AG10803 (cell line): Measurements from ENCODE around the gene DAPK2.
A peak's percentile ranks its signal among the peaks of the same experiment; 100 is the strongest.

Experiments
- DNase-seq: peaks from one replicate; pipeline ENCODE4 v3.0.0; 2010; ENCODE audit warnings: low read depth
- H3K4me3 ChIP-seq: 2 replicates; pipeline ENCODE4 v1.5.1; 2011; ENCODE audit warnings: mild to moderate bottlenecking, low read length, control low read depth
- TF ChIP-seq, protein P1 (sequence below): conservative IDR thresholded peaks from 2 replicates; pipeline ENCODE4 v1.5.1; 2011; ENCODE audit warnings: mild to moderate bottlenecking, low read length, control low read depth, inconsistent platforms

DAPK2 gene

DNA sequence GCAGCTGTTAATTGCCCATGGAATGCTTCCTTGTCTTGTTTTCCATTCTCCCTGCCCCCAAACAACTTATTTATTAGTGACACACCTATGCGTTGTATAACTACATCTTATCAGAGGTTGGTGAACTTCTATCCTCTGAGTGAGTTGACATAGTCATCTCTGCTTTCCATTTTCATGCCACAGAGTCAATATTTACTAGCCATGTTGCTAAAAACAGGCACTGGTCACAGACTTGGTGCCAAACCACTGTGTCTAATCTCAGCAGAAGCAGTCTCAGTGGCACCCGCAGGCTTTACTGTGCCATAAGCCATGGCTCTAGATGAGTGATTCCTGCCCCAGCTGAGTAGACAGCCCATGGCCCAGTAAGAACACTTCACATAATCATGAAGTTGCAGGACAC is 26.5 kb downstream of the DAPK2 start:
- DNase-seq, result peak; percentile 56
- TF ChIP-seq, protein P1, sequence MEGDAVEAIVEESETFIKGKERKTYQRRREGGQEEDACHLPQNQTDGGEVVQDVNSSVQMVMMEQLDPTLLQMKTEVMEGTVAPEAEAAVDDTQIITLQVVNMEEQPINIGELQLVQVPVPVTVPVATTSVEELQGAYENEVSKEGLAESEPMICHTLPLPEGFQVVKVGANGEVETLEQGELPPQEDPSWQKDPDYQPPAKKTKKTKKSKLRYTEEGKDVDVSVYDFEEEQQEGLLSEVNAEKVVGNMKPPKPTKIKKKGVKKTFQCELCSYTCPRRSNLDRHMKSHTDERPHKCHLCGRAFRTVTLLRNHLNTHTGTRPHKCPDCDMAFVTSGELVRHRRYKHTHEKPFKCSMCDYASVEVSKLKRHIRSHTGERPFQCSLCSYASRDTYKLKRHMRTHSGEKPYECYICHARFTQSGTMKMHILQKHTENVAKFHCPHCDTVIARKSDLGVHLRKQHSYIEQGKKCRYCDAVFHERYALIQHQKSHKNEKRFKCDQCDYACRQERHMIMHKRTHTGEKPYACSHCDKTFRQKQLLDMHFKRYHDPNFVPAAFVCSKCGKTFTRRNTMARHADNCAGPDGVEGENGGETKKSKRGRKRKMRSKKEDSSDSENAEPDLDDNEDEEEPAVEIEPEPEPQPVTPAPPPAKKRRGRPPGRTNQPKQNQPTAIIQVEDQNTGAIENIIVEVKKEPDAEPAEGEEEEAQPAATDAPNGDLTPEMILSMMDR, result no peak
- no peak overlapping the region for H3K4me3 ChIP-seq

DNA sequence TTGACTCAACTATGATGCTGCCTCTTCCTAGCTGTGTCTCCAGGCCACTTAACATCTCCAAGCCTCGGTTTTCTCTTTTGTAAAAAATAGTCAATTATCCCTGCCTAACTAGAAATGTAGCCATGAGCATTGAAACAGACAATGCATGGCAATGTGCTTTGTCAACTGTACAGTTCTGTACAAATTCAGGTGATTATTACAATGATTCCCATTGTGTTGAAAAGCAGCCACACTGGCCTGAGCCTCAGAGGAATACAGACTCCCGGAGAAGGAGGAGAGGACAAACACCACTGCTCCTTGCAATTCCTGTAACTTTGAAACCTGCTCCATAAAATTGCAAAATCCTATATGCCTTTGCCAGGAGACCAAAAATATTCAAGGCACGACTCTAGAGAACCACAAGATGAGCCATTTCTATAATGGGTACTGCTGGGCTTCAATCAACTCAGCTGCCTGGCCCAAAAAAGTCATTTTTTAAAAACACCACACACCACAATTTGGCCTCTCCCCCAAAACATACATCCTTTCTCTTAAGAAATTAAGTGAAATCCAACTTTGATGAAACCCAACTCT is 28.6 kb downstream of the DAPK2 start:
- DNase-seq, result peak; percentile 92
- no peak overlapping the region for H3K4me3 ChIP-seq
- TF ChIP-seq, protein P1, result no peak

DNA sequence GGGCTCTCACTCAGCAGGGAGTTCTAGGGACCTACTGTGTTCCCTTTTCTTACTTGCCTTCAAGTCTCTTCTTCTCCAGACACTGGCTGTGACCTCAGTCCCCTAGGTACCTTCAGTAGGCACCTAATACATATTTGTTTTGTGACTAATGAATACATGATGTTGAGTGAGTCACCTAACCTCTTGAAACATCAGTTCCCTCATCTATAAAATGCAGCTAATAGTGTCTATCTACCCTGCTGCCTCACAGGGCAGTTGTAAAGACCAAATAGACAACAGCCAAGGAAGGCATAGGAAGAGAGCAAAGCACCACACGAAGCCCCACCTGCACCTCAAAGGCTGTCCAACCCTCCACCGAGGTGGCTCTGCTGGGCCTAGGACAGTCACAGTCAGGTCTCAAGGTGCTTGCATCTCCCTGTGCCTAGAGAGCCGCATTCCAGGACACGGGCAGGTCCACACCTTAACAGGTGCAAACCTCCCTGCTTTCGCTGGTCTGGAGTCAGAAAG is 29.1 kb downstream of the DAPK2 start:
- TF ChIP-seq, protein P1, result no peak
- peak; percentile 65 for DNase-seq
- no peak overlapping the region for H3K4me3 ChIP-seq

DNA sequence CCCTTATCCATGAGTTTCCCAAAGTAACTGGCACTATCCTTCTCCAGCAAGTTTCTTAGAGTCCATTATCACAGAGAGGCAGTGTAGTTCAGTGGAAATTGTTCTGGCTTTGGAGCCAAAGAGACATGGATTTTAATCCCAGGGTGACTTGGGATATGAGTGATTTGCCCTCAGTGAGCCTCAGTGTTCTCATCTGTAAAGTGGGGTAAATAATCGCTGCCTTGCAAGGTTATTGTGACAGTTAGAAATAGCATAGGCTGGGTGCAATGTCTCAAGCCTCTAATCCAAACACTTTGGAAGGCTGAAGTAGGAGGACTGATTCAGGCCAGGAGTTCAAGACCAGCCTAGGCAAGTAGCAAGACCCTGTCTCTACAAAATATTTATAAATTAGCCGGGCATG is 30.0 kb downstream of the DAPK2 start:
- no peak for DNase-seq
- H3K4me3 ChIP-seq, result no peak overlapping the region
- TF ChIP-seq, protein P1, result no peak

DNA sequence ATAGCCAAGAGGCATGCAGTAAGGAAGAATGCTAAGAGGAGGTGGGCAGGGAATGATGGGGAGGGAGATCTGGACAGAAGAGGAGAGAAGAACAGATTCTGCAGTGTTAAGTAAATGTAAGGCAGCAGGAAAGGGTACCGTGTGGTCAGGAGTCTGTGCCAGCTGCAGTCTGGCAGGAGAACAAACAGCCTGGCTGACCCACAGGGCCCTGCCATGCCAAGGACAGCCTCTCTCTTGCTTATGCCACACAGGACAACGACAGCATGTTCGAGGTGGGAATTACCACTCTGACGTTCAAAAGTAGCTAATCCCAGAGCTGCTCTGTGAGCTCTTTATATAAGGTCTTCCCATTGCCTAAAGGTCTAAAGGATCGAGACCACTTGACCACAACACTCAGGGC is 31.3 kb downstream of the DAPK2 start:
- H3K4me3 ChIP-seq, result no peak overlapping the region
- TF ChIP-seq, protein P1, result no peak
- no peak for DNase-seq

DNA sequence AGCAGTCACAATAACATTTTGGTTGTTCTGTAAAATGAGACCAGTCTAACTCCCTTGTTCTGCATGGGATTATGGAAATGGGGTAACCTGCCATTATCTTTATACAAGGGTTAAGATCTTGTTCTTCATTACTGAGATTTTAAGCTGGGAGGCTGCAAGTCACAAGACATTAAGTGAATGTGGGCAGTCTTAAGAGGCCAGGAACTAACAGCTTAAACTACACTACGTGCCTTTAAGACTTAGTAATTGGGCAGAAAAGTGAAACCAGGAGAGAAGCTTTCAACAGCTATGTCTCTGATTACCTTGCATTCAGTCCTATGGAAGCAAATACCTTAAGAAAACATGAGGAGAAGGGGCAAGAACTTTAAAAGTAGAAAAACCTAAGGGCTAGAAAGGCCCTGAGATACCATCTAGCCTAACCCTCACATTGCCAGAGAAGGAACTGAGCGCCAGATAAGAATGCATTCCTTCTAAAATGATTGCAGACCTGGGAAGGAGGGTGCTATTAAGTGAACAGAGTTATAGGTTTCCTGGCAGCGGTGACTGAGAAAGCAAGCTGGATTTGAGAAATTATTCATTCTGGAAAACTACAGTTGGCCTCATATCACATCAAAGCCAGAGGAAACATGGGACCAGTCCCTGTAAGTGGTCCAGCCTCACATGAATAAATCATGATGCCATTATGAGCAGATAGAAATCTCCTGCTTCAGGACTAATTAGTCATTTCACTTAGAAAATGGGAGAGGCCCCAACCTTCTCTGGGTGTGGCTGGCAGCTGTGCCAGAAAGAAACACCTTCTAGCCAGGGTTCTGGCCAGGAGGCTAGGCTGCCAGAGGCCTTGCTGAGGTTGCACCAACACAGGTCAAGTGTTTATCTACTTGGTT is 32.9 kb downstream of the DAPK2 start:
- TF ChIP-seq, protein P1, result no peak
- peak; percentile 47 for DNase-seq
- no peak overlapping the region for H3K4me3 ChIP-seq

DNA sequence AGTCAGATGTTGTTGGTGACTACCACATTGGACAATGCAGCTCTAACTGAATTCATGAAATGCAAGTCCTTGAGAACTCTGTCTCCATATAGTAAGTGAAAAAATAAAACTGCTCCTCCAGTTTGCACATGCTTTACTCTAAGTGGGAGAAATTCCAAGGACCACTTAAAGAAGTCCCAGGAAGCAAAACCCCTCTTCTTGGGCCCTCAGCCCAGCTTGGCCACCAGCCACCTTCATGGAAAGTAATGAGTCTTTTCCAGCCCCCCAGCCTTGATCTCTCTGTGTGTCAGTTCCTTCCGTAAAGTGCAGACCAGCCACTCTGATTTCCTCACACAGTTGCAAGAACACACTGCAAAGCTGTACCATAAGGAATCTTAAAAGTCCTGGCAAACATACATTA is 34.5 kb downstream of the DAPK2 start:
- no peak overlapping the region for H3K4me3 ChIP-seq
- TF ChIP-seq, protein P1, result no peak

More for the DNA sequence above, 34.5 kb downstream of the DAPK2 start:
- no peak for DNase-seq
